HG03045 (cell line): ENCODE results near the gene TMEM183A.

Source experiments
- ATAC-seq: cut with Tn5 transposase; IDR thresholded peaks from one replicate; pipeline ENCODE4 v1.9.1; 2021; ENCODE audit warnings: mild to moderate bottlenecking, moderate library complexity; ENCODE audit not compliant: unreplicated experiment

The TMEM183A gene

DNA sequence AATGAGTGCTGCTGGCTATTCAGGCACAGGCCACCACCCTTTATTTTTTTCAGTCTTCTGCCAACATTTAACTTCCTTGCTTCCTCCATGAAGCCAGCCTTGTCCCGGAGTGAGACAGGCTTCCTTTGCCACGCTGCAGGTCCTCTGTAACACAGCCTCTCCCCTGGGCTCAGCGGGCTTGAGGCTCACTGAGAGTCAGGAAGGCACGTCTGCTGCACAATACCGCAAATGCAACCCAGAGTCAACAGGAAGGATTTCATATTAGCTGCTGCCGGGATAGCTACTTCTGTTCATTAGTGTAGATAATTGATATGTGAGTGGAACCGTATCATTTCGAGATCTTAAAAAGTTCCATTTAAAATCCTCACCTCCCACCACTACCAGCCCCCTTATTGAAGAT is 56.1 kb downstream of the TMEM183A start:
- ATAC-seq, result no peak

DNA sequence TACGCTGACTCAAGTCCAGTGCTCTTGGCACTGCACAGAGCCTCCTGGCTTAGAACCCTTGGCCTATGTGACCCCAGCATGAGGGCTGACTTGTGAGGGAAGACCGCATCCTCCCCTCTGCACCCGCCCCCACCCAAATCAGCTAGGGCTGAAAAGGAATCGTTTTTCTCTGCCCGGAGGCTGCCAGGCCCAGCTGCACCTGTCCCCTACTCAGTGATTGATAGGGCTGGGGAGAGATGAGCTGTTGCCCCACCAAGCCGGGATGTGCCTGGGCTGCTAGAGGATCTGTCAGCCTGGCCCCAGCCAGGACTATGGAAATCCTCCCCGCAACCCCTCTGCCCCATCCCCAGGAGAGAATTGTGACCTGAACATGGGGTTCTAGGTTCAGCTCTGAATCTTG is 58.0 kb downstream of the TMEM183A start:
- ATAC-seq, result no peak

DNA sequence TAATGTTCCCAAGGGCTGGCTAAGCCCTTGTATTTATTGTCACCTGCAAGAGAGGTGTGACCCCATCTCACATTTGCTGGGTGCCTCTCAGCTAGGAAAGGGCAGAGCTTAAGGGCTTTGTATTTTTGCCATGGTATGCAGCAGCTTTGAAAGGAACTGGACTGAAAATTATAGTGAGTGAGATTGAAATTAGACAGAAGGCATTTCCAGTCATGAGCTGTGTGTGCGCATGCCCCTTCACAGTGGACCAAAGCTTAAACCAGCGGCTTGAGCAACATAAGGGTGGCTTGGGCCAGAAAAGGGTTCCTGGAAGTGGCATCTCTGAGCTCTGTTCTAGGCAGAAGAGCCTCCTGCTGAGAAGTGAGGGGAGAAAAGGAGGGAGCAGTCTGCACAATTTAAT is 58.8 kb downstream of the TMEM183A start:
- ATAC-seq, result no peak

DNA sequence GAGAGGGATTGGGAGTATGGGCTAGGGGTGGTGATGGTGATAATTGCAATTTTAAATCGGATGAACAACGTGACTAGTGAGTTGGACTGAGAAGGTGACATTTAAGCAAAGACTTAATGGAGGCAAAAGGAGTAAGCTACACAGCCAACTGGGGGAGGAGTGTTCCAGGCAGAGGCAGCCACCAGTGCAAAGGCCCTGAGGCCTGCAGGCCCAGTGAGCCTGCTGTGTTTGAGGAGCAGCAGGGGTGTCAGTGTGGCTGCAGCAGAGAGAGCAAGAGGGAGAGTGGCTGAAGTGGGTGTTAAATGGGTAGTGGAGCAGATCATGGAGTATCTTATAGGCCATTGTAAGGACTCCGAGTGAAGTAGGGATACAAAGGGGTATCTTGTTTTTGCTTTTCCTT is 59.8 kb downstream of the TMEM183A start:
- ATAC-seq, result no peak

DNA sequence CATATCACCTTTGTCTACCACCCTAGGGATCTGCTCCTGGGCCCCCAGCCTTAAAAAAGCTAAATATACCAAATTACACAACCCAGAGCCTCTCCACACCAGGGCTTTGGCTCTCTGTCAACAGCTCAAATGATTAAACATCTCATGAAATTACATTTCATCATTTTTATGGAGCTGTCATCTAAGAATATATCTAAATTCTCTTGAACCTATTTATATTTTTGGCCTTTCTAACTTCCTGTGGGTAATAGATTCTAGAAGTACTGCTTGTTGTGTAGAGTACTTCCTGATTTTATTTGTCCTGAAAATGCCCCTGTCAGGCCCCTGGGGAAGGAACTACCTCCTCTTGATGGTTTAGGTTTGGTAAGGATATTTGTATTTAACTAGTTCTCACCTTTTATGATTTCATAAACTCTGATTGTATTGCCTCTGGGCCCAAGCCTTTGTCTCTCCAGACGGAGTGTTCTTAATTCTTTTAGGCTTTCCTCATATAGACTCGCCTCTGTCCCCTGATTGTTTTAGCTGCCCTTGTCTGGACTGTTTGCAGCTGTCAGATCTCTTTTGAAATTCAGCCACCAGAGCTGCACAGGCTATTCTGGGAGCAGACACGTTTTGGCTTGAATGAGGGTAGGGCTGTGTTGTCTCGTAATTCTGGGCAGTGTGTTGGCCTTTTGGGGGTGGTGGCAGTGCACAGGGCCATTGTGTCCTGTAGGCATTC is 62.0 kb downstream of the TMEM183A start:
- ATAC-seq, result no peak

DNA sequence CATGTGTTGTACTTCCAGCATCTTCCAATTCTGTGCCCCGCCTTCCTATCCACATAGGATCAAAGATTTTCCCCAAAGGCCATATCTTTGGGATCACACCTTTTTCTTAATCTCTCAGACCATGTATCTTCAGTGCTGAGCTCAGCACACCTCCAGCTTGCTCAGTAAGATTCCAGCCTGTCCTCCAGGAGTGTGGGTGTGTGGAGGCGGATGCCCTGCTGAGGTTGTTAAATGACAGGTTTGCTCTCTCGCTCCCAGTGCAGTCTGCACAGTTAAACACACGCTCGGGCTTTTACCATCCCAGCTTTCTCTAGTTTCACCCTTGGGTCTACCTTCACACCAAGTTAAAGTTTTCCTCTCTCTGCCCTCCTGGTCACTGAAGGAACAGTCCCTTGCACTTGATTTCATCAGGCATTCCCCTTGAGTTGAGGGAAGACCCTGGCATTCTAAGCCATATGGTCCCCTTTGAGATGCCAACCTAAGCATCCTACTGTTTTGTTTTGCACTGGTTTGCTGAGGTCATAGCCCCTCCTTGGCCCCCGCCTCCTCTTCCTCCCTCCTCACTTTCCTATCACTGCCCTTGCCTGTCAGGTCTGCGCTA is 64.9 kb downstream of the TMEM183A start:
- no peak for ATAC-seq

DNA sequence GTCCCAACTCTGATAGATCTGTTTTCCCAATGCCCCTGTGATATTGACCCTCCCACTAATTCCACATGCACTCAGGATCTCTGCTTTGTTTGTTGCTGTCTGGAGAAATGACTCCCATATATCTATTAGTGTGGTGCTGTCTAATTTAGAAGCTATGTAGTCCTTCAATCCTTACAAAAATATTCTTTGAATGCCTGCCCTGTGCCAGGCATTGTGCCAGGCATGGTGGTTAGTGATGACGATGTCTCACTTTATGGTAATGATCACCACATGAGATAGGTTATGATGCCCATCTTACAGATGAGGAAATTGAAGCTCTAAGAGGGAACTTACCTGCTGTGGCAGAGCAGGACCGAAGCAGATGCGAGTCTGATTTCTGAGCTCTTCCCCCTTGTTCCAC is 65.7 kb downstream of the TMEM183A start:
- ATAC-seq, result no peak

DNA sequence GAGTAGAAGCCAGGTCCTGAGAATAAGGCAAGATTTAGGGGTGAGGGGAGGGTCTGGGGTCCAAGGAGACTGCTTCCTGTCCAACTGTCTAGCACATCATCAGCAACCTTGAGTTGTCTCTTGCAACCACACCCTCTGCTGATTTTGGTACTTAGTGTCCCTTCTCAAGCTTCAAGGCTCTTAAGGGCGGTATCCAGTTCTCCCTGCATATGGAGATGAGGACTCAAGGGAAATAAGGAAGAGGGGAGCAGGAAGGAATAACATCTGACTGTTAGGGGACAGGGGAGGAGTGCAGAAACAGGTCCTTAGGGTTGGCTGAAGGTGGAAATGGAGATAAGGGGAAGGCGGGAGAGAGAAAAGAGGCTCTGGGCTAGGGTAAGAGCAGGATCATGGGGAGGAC is 66.3 kb downstream of the TMEM183A start:
- ATAC-seq, result no peak
